Nephron progenitor cell (in vitro differentiated cells): ENCODE data around the gene NUDT1.
A peak's percentile ranks its signal among the peaks of the same experiment; 100 is the strongest.

Experiments
- DNase-seq: peaks from one replicate; pipeline ENCODE4 v3.0.0; 2021
- H3K27ac Mint-ChIP-seq: 2 replicates; pipeline ENCODE4 v1.8.0; 2021; ENCODE audit warnings: mild to moderate bottlenecking, moderate library complexity, mixed read lengths
- H3K27me3 Mint-ChIP-seq: 2 replicates; pipeline ENCODE4 v1.8.0; 2021; ENCODE audit warnings: mild to moderate bottlenecking, low read depth, mixed read lengths; ENCODE audit not compliant: poor library complexity
- H3K36me3 Mint-ChIP-seq: 2 replicates; pipeline ENCODE4 v1.8.0; 2021; ENCODE audit warnings: low read depth, mixed read lengths
- H3K4me1 Mint-ChIP-seq: 2 replicates; pipeline ENCODE4 v1.8.0; 2021; ENCODE audit warnings: mixed read lengths
- H3K4me3 Mint-ChIP-seq: 2 replicates; pipeline ENCODE4 v1.8.0; 2021; ENCODE audit warnings: mild to moderate bottlenecking, moderate library complexity, mixed read lengths
- H3K9me3 Mint-ChIP-seq: 2 replicates; pipeline ENCODE4 v1.8.0; 2021; ENCODE audit warnings: mild to moderate bottlenecking, moderate library complexity, mixed read lengths
- CTCF ChIP-seq: fragments of 200-600 bp; sonication (generic); IDR thresholded peaks from 2 replicates; pipeline ENCODE4 v1.5.0; 2021; ENCODE audit warnings: antibody characterized with exemption

NUDT1 gene

GRCh38 chr7:2241580-2242540, at the start of gene NUDT1, which contains the start of gene MRM2:
Gene NUDT1 (plus strand): TSS chr7:2242226. CDS start chr7:2244575, 2,349 bp downstream.
Gene MRM2 (minus strand): TSS chr7:2242205. CDS start chr7:2242169, 36 bp downstream.
- TF ChIP-seq CTCF, result no peak
- Mint-ChIP-seq H3K4me3 (peak within 1 kb of the TSS; percentile 93), H3K36me3 (peaks cover 29% of the 10 kb centered on the region), H3K9me3 (no peaks in the 10 kb centered on the region), H3K4me1 (peaks cover 24% of the 10 kb centered on the region), H3K27me3 (peaks cover 3% of the 10 kb centered on the region), H3K27ac (peak within 1 kb of the TSS; percentile 58)
- DNase-seq, result peak; percentile 93

GRCh38 chr7:2192831-2193534, 49.0 kb upstream of the NUDT1 start:
- H3K4me3 Mint-ChIP-seq, result no peak overlapping the region
- H3K4me1 Mint-ChIP-seq, result no peaks in the 10 kb centered on the region
- peaks cover 75% of the 10 kb centered on the region for H3K36me3 Mint-ChIP-seq
- H3K27ac Mint-ChIP-seq, result no peak overlapping the region
- peaks cover 21% of the 10 kb centered on the region for H3K9me3 Mint-ChIP-seq
- no peak for TF ChIP-seq CTCF
- DNase-seq, result no peak
- H3K27me3 Mint-ChIP-seq, result no peaks in the 10 kb centered on the region

DNA sequence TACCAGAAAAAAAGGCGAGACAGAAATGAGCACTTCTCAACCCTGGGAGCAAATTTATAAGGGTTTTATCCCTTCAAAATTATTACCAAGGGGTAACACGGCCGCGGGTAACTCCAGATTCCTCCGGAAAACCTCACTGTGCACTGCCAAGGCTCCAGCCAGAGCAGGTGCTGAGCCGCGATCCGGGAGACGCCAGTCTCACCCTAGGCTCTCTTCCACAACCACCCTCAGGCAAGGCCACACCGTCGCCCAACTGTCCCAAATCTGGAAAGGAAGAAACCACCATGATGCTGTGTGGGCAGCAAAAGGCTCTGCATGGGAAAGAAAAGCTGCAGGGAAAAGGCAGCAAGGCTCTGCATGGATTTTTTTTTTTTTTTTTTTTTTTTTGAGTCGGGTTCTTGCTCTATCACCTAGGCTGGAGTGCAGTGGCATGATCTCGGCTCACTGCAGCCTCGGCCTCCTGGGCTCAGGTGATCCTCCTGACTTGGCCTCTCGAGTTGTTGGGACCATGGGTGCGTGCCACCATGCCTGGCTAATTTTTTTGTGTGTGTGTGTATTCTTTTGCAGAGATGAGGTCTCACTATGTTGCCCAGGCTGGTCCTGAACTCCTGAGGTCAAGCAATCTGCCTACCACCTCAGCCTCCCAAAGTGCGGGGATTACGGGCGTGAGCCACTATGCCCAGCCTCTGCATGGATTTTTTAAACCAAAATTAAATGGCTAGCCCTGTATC, 48.3 kb upstream of the NUDT1 start:
- H3K4me3 Mint-ChIP-seq, result no peak overlapping the region
- peaks cover 13% of the 10 kb centered on the region for H3K9me3 Mint-ChIP-seq
- no peaks in the 10 kb centered on the region for H3K27me3 Mint-ChIP-seq
- peaks cover 67% of the 10 kb centered on the region for H3K36me3 Mint-ChIP-seq
- TF ChIP-seq CTCF, result no peak
- no peak overlapping the region for H3K27ac Mint-ChIP-seq
- H3K4me1 Mint-ChIP-seq, result no peaks in the 10 kb centered on the region
- no peak for DNase-seq

- Mint-ChIP-seq H3K27me3 (no peaks in the 10 kb centered on the region), H3K4me1 (no peaks in the 10 kb centered on the region), H3K27ac (no peak overlapping the region), H3K9me3 (peaks cover 4% of the 10 kb centered on the region), H3K4me3 (no peak overlapping the region), H3K36me3 (peaks cover 53% of the 10 kb centered on the region)
- no peak for TF ChIP-seq CTCF
- no peak for DNase-seq
Observed at GRCh38 chr7:2195400-2196246, 46.4 kb upstream of the NUDT1 start.
